ENCODE measurements around the gene HS3ST6. TPM values are rescaled to one million over a fixed set of nuclear protein-coding genes. Genes with fewer than 3 reads are reported as not detected.

The HS3ST6 gene
- total and polyA plus RNA-seq, 2 of the 13 experiments (the other 11 are each of a cell fraction or from before 2014, with no cell fraction given) = not detected

GRCh38 chr16:1953734-1954133, 35.5 kb upstream of the HS3ST6 start:
- intact Hi-C loops (cut with micrococcal nuclease; ENCODE audit: unreplicated experiment) (no loop called here), in situ Hi-C loops (cut with HindIII; ENCODE audit: extremely low pct_ligation_motif_present, low pct_unique_long_range_greater_than_20kb) (no loop called here)
- peak overlapping the region; percentile 33; the same call in 1 of the 2 replicates for H3K4me2 ChIP-seq (ENCODE audit: low read depth, low read length)
- peaks cover 3 to 19% of the 10 kb centered on the region in 2 experiments; a peak in 4 of 5 replicates for H3K27me3 ChIP-seq (ENCODE audit: control insufficient read depth in 1 of 2, insufficient read depth in 2 of 2, low read length in 2 of 2)
- POLR2A ChIA-PET = interaction anchor here (1.6 to 3.2 kb wide), 3 partner anchors 11 to 13 kb away, joined by 7 to 14 read pairs (median 9); partner anchors contain the start of genes MSRB1 and RPS2
- WGBS (ENCODE audit: low lambda C conversion rate) = 40% methylated on average over 10 of the region's 22 CpGs
- H3K9me3 ChIP-seq (ENCODE audit: low read length) = no peaks in the 10 kb centered on the region
- peaks cover 24% of the 10 kb centered on the region for H3K4me1 ChIP-seq (ENCODE audit: insufficient read depth, low read length)
- DNase-seq (ENCODE audit: low spot score) = no peak
- ATAC-seq = no peak
- H3K4me3 ChIP-seq (replicated peaks in 1 of 3; ENCODE audit: insufficient read depth in 1 of 3, low read depth in 2 of 3, low read length in 3 of 3) = no peak overlapping the region
- TF ChIP-seq ZNF629 (CRISPR knock-in tag; conservative IDR thresholded peaks at IDR 0.05) = no peak
- no peak for TF ChIP-seq NFRKB (IDR thresholded peaks at IDR 0.05)
- TF ChIP-seq ZMAT5 (CRISPR knock-in tag; IDR thresholded peaks at IDR 0.05; ENCODE audit: borderline replicate concordance, low read depth) = no peak
- TF ChIP-seq ZNF331 (CRISPR knock-in tag; IDR thresholded peaks at IDR 0.05) = no peak
- TF ChIP-seq PPARG (CRISPR knock-in tag; conservative IDR thresholded peaks at IDR 0.05) = no peak
- no peak for TF ChIP-seq NCOA1 (CRISPR knock-in tag; IDR thresholded peaks at IDR 0.05)
- no peak for TF ChIP-seq ZNF24 (IDR thresholded peaks at IDR 0.05)
- TF ChIP-seq ZBTB38 (CRISPR knock-in tag; IDR thresholded peaks at IDR 0.05) = no peak
- no peak for TF ChIP-seq XBP1 (CRISPR knock-in tag; IDR thresholded peaks at IDR 0.05)
- TF ChIP-seq EZH2 (conservative IDR thresholded peaks at IDR 0.05; ENCODE audit: low read depth, low read length) = no peak
- no peak for TF ChIP-seq POLR2G (IDR thresholded peaks at IDR 0.05; ENCODE audit: low read depth, low read length)
- TF ChIP-seq KLF12 (CRISPR knock-in tag; IDR thresholded peaks at IDR 0.05; ENCODE audit: borderline replicate concordance) = no peak
- TF ChIP-seq NFAT5 (CRISPR knock-in tag; IDR thresholded peaks at IDR 0.05) = no peak
- TF ChIP-seq DR1 (CRISPR knock-in tag; IDR thresholded peaks at IDR 0.05) = no peak
- no peak for TF ChIP-seq ZNF264 (CRISPR knock-in tag; IDR thresholded peaks at IDR 0.05)
- no peak for TF ChIP-seq MAFG (CRISPR knock-in tag; IDR thresholded peaks at IDR 0.05)
- TF ChIP-seq ATF7-NPFF (CRISPR knock-in tag; IDR thresholded peaks at IDR 0.05; ENCODE audit: low read depth) = no peak
- no peak overlapping the region for H3K27ac ChIP-seq (ENCODE audit: extremely low read length, insufficient read depth, low read length)
- H2AFZ ChIP-seq (ENCODE audit: low read length) = no peak overlapping the region
- CTCF ChIA-PET (ENCODE audit: low intra/inter-chr PET ratio, low total read pairs) = no interaction called here
- no peaks in the 10 kb centered on the region for H3K36me3 ChIP-seq (replicated peaks in 1 of 2; ENCODE audit: control insufficient read depth in 1 of 2, insufficient read depth in 2 of 2, low read length in 2 of 2)
- no TSS peak for BruUV-seq (replicated peaks)
- no peak for FAIRE-seq
- H3K9ac ChIP-seq (ENCODE audit: insufficient read depth, low read depth, low read length) = no peak overlapping the region
- H3K79me2 ChIP-seq (ENCODE audit: insufficient read depth, low read length) = no peaks in the 10 kb centered on the region
- no peaks in the 10 kb centered on the region for H4K20me1 ChIP-seq (ENCODE audit: insufficient read depth, low read length)
